H1 (cell line): Measurements from ENCODE around the gene EMID1. TPM values are rescaled to one million over a fixed set of nuclear protein-coding genes. Genes with fewer than 3 reads are reported as not detected.

Source experiments
- CTCF ChIA-PET: fragments of 300-600 bp; sonication (Branson Sonifier 250); formaldehyde crosslinking; loops from one replicate; lab custom pipeline; 2021; ENCODE audit not compliant: partially characterized antibody; lab: Charles Lee
- POLR2A ChIA-PET: fragments of 300-600 bp; sonication (Branson Sonifier 250); formaldehyde crosslinking; loops from one replicate; lab custom pipeline; 2021; ENCODE audit warnings: inconsistent platforms; ENCODE audit not compliant: partially characterized antibody; lab: Charles Lee
- DNase-seq, 2 experiments: peaks; one replicate each; pipeline versions ENCODE4 v3.0.0 to v3.0.0-alpha.2; 2010 to 2022; ENCODE audit warnings: low spot score in 2 of 2, low read depth in 1 of 2, mixed read lengths in 1 of 2
- FAIRE-seq: peaks from 2 replicates; lab custom pipeline; 2011; peaks lifted over from hg19 to GRCh38; lab: Jason Lieb, UNC
- H2AFZ ChIP-seq: 2 replicates; pipeline ENCODE4 v1.8.1; 2012; ENCODE audit warnings: low read length, inconsistent platforms
- H2AK5ac ChIP-seq: 2 replicates; pipeline ENCODE4 v1.6.1; 2013; ENCODE audit warnings: low read depth, low read length
- H2BK120ac ChIP-seq: replicated peaks from 2 replicates; pipeline ENCODE3; 2013; ENCODE audit warnings: low read depth, low read length, inconsistent platforms
- H2BK12ac ChIP-seq: 2 replicates; pipeline ENCODE4 v1.6.1; 2013; ENCODE audit warnings: low read depth, low read length
- H2BK15ac ChIP-seq: 2 replicates; pipeline ENCODE4 v1.6.1; 2013; ENCODE audit warnings: low read length
- H2BK20ac ChIP-seq: 2 replicates; pipeline ENCODE4 v1.6.1; 2013; ENCODE audit warnings: low read length
- H2BK5ac ChIP-seq: 2 replicates; pipeline ENCODE4 v1.6.1; 2013; ENCODE audit warnings: low read depth, low read length
- H3K14ac ChIP-seq: 2 replicates; pipeline ENCODE4 v1.6.1; 2013; ENCODE audit warnings: inconsistent platforms; ENCODE audit not compliant: insufficient read length
- H3K18ac ChIP-seq: 2 replicates; pipeline ENCODE4 v1.6.1; 2013; ENCODE audit warnings: low read length; ENCODE audit errors: extremely low read depth
- H3K23ac ChIP-seq: 2 replicates; pipeline ENCODE4 v1.6.1; 2013; ENCODE audit warnings: inconsistent platforms; ENCODE audit not compliant: insufficient read length
- H3K23me2 ChIP-seq: 2 replicates; pipeline ENCODE4 v1.6.1; 2013; ENCODE audit warnings: low read depth, low read length
- H3K27ac ChIP-seq: 2 replicates; pipeline ENCODE4 v1.6.1; 2011; ENCODE audit warnings: low read depth, low read length, inconsistent platforms
- H3K27me3 ChIP-seq, 4 experiments: replicated peaks in 1 of 4; 1 replicate in 1 of 4; 2 replicates in 3 of 4; pipeline versions ENCODE4 v1.6.1 to v1.8.1; 2011 to 2013; ENCODE audit warnings: low read length in 3 of 4, mild to moderate bottlenecking in 3 of 4, inconsistent platforms in 2 of 4, mixed read lengths in 2 of 4, moderate library complexity in 1 of 4; ENCODE audit not compliant: control insufficient read depth in 3 of 4, insufficient read depth in 3 of 4; ENCODE audit errors: extremely low read depth in 1 of 4
- H3K36me3 ChIP-seq, 4 experiments: 2 replicates each; pipeline versions ENCODE4 v1.6.1 to v1.8.1; 2011 to 2013; ENCODE audit warnings: mild to moderate bottlenecking in 4 of 4, low read length in 3 of 4, moderate library complexity in 2 of 4, control low read depth in 1 of 4, inconsistent platforms in 1 of 4; ENCODE audit not compliant: insufficient read depth in 4 of 4, control insufficient read depth in 2 of 4
- H3K4ac ChIP-seq: replicated peaks from 2 replicates; pipeline ENCODE3; 2013; ENCODE audit warnings: low read length, low read depth, mixed read lengths, inconsistent platforms; ENCODE audit not compliant: insufficient read length
- H3K4me1 ChIP-seq, 4 experiments: replicated peaks in 1 of 4; 1 replicate in 1 of 4; 2 replicates in 3 of 4; pipeline versions ENCODE4 v1.6.1 to v1.8.1; 2011 to 2013; ENCODE audit warnings: low read length in 3 of 4, inconsistent platforms in 2 of 4, mixed read lengths in 1 of 4; ENCODE audit not compliant: insufficient read depth in 4 of 4, control insufficient read depth in 3 of 4
- H3K4me2 ChIP-seq, 2 experiments: 2 replicates each; pipeline versions ENCODE4 v1.6.1 to v1.8.1; 2011 to 2013; ENCODE audit warnings: low read depth in 2 of 2, low read length in 2 of 2, control low read depth in 1 of 2, inconsistent platforms in 1 of 2, mild to moderate bottlenecking in 1 of 2; ENCODE audit not compliant: insufficient read depth in 1 of 2
- H3K4me3 ChIP-seq, 4 experiments: fragments of 200-600, 300-600 bp in 1 of 4; sonication (generic), shearing (Covaris generic), sonication (Bioruptor Twin) in 1 of 4; 2 replicates each; pipeline versions ENCODE4 v1.5.1 to v1.8.1; 2011 to 2016; ENCODE audit warnings: low read length in 4 of 4, low read depth in 3 of 4, control low read depth in 2 of 4, inconsistent platforms in 2 of 4, mild to moderate bottlenecking in 2 of 4, mixed read lengths in 1 of 4, moderate library complexity in 1 of 4; ENCODE audit not compliant: insufficient read depth in 2 of 4; ENCODE audit errors: extremely low read depth in 1 of 4
- H3K56ac ChIP-seq: replicated peaks from 2 replicates; pipeline ENCODE3; 2013; ENCODE audit warnings: low read depth, mild to moderate bottlenecking, mixed read lengths, low read length, inconsistent platforms; ENCODE audit not compliant: insufficient read length
- H3K79me1 ChIP-seq: 2 replicates; pipeline ENCODE4 v1.6.1; 2013; ENCODE audit warnings: low read depth, low read length, control low read depth
- H3K79me2 ChIP-seq, 2 experiments: 2 replicates each; pipeline versions ENCODE4 v1.6.1 to v1.8.1; 2012 to 2013; ENCODE audit warnings: low read length in 2 of 2, mild to moderate bottlenecking in 2 of 2, inconsistent platforms in 1 of 2; ENCODE audit not compliant: insufficient read depth in 2 of 2, control insufficient read depth in 1 of 2
- H3K9ac ChIP-seq, 4 experiments: replicated peaks in 1 of 4; 1 replicate in 1 of 4; 2 replicates in 3 of 4; pipeline versions ENCODE4 v1.6.1 to v1.8.1; 2011 to 2013; ENCODE audit warnings: low read depth in 3 of 4, low read length in 3 of 4, control low read depth in 2 of 4, mild to moderate bottlenecking in 2 of 4, moderate library complexity in 2 of 4, inconsistent platforms in 1 of 4; ENCODE audit errors: extremely low read depth in 1 of 4
- H3K9me3 ChIP-seq, 2 experiments: 2 replicates each; pipeline versions ENCODE4 v1.6.1 to v1.8.1; 2012 to 2013; ENCODE audit warnings: mild to moderate bottlenecking in 2 of 2, moderate library complexity in 2 of 2, control low read depth in 1 of 2, inconsistent platforms in 1 of 2, low read depth in 1 of 2, low read length in 1 of 2, mixed read lengths in 1 of 2; ENCODE audit not compliant: insufficient read depth in 2 of 2
- H4K20me1 ChIP-seq, 2 experiments: replicated peaks in 1 of 2; 2 replicates each; pipeline versions ENCODE3 to v1.8.1; 2011 to 2013; ENCODE audit warnings: inconsistent platforms in 2 of 2, low read length in 2 of 2, mild to moderate bottlenecking in 1 of 2; ENCODE audit not compliant: insufficient read depth in 2 of 2, control insufficient read depth in 1 of 2
- H4K5ac ChIP-seq: 2 replicates; pipeline ENCODE4 v1.6.1; 2013; ENCODE audit warnings: low read length, low read depth, mixed read lengths, inconsistent platforms; ENCODE audit not compliant: insufficient read length
- H4K8ac ChIP-seq: 2 replicates; pipeline ENCODE4 v1.8.0; 2013; ENCODE audit warnings: mild to moderate bottlenecking, moderate library complexity, low read length, inconsistent platforms; ENCODE audit not compliant: insufficient read depth; ENCODE audit errors: extremely low read depth
- H4K91ac ChIP-seq: replicated peaks from 2 replicates; pipeline ENCODE3; 2013; ENCODE audit warnings: low read length, mixed read lengths, inconsistent platforms; ENCODE audit not compliant: insufficient read length
- BACH1 ChIP-seq: IDR thresholded peaks from 2 replicates; pipeline ENCODE4 v1.6.1; 2012; ENCODE audit warnings: low read length, improper control_type of control experiment
- HDAC2 ChIP-seq, 2 experiments: fragments of 300-600 bp in 1 of 2; sonication (generic) in 1 of 2; IDR thresholded peaks; 2 replicates each; pipeline ENCODE4 v1.6.1; 2011 to 2012; ENCODE audit warnings: low read depth in 2 of 2, low read length in 2 of 2, mild to moderate bottlenecking in 2 of 2, moderate library complexity in 2 of 2, borderline replicate concordance in 1 of 2, inconsistent platforms in 1 of 2
- JUND ChIP-seq: IDR thresholded peaks from 2 replicates; pipeline ENCODE4 v1.6.1; 2011; ENCODE audit warnings: mild to moderate bottlenecking, improper control_type of control experiment, low read length
- NANOG ChIP-seq: IDR thresholded peaks from 2 replicates; pipeline ENCODE4 v1.6.1; 2011; ENCODE audit warnings: low read length, low read depth, mild to moderate bottlenecking, inconsistent platforms; ENCODE audit not compliant: insufficient read depth, poor library complexity, severe bottlenecking
- NRF1 ChIP-seq: IDR thresholded peaks from 2 replicates; pipeline ENCODE4 v1.6.1; 2011; ENCODE audit warnings: mild to moderate bottlenecking, low read depth, low read length, improper control_type of control experiment
- RXRA ChIP-seq: IDR thresholded peaks from 2 replicates; pipeline ENCODE4 v1.6.1; 2011; ENCODE audit warnings: low read depth, mild to moderate bottlenecking, low read length, moderate library complexity; ENCODE audit not compliant: insufficient read depth
- SAP30 ChIP-seq: fragments of 300-600 bp; sonication (generic); IDR thresholded peaks from 2 replicates; pipeline ENCODE4 v1.7.1; 2012; ENCODE audit warnings: low read length, moderate library complexity, mild to moderate bottlenecking, inconsistent platforms; ENCODE audit not compliant: insufficient read depth, insufficient replicate concordance
- SIN3A ChIP-seq, 2 experiments: IDR thresholded peaks in 1 of 2; conservative IDR thresholded peaks in 1 of 2; 2 replicates each; pipeline ENCODE4 v1.6.1; 2011 to 2012; ENCODE audit warnings: low read length in 2 of 2, improper control_type of control experiment in 1 of 2, low read depth in 1 of 2, mild to moderate bottlenecking in 1 of 2
- SUZ12 ChIP-seq: fragments of 200-600 bp; sonication (generic); IDR thresholded peaks from 2 replicates; pipeline ENCODE4 v1.6.1; 2012; ENCODE audit warnings: mild to moderate bottlenecking, inconsistent platforms, low read length, moderate library complexity, mixed read lengths
- ZNF274 ChIP-seq: IDR thresholded peaks from 2 replicates; pipeline ENCODE4 v1.7.0; 2012; ENCODE audit warnings: low read length, borderline replicate concordance; ENCODE audit errors: extremely low read depth
- WGBS, 2 experiments: shearing (Covaris generic) in 1 of 2; methylation state at CpG; one replicate each; pipeline versions ENCODE4 v1.1.6 to v1.1.7; 2013 to 2015; ENCODE audit warnings: low lambda C conversion rate in 2 of 2, mixed read lengths in 2 of 2, inconsistent platforms in 1 of 2, low coverage in 1 of 2, missing lambda C conversion rate in 1 of 2; ENCODE audit not compliant: insufficient replicate concordance in 2 of 2, insufficient coverage in 1 of 2, insufficient read length in 1 of 2; ENCODE audit errors: extremely low coverage in 1 of 2, missing lambda C conversion rate in 1 of 2; 5-methylcytosine and 5-hydroxymethylcytosine counted together
- polyA plus RNA-seq, 7 experiments: library from polyadenylated mRNA; depleted of rRNA in 3 of 7; stranded (reverse) in 5 of 7; unstranded in 2 of 7; fragments of >200 nt in 5 of 7; fragments of 200-250 nt in 2 of 7; gene quantifications; 1 replicate in 5 of 7; 2 replicates in 1 of 7; 4 replicates in 1 of 7; pipeline versions ENCODE4 v1.2.1 to v1.2.3, GENCODE V29; 2011 to 2013; ENCODE audit warnings: missing spikeins in 2 of 7, mixed read lengths in 2 of 7
- total RNA-seq: library from RNA; stranded (reverse); fragmentation: NEBNext Ultra II Directional; extraction: Animal tissue kit (Norgen Biotek cat#: 25700); gene quantifications from 2 replicates; pipeline ENCODE4 v1.2.1, GENCODE V29; 2021
- TF ChIP-seq, protein P1 (sequence below): IDR thresholded peaks from 2 replicates; pipeline ENCODE4 v1.6.1; 2012; ENCODE audit warnings: inconsistent platforms

The EMID1 gene
- total and polyA plus RNA-seq, 2 of the 8 experiments (the other 6 are each of a cell fraction or from before 2014, with no cell fraction given), result 3.9 to 7.4 TPM

DNA sequence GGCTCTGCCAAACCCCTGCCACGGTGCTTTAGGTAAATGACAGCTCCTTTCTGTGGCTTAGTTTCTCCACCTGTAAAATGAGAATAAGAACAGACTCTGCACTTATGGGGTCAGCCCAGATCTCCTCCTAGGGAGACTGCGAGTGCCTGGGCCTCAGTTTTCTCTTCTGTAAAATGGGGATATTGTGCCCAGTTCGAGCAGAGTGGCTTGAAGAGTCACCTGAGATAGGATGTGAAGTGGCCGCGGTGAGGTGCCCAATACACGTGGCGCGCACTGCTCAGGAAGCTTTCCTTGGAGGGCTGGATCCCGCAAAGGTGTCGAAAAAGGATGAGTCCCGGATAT is 473 bp upstream of the EMID1 start:
- Histone ChIP-seq H3K56ac (no peak overlapping the region), H2BK20ac (no peak overlapping the region), H3K4me3 (peak overlapping the region; percentile 31 to 63 (median 46)), H2BK120ac (no peak overlapping the region), H3K9ac (no peak overlapping the region), H4K5ac (no peak overlapping the region), H2AFZ (no peak overlapping the region; the same call in 1 of the 2 replicates), H2BK5ac (no peak overlapping the region), H3K79me1 (no peaks in the 10 kb centered on the region), H3K4ac (no peak overlapping the region), H2AK5ac (no peak overlapping the region), H4K20me1 (no peaks in the 10 kb centered on the region), H3K23me2 (peaks cover 4% of the 10 kb centered on the region; the same call in 1 of the 2 replicates), H3K18ac (no peak overlapping the region), H3K36me3 (no peaks in the 10 kb centered on the region), H4K91ac (no peak overlapping the region), H4K8ac (peak overlapping the region; percentile 60; the same call in 1 of the 2 replicates), H3K27me3 (peaks cover 0 to 12% (median 3%) of the 10 kb centered on the region in 4 experiments; a peak in 5 of 7 replicates), H3K4me1 (peaks cover 3 to 24% (median 7%) of the 10 kb centered on the region in 4 experiments), H3K23ac (no peak overlapping the region), H3K27ac (no peak overlapping the region), H3K14ac (no peak overlapping the region), H3K79me2 (no peaks in the 10 kb centered on the region), H3K9me3 (no peaks in the 10 kb centered on the region), H3K4me2 (peak overlapping the region; percentile 56 to 63), H2BK15ac (peak overlapping the region; percentile 94; the same call in 1 of the 2 replicates), H2BK12ac (0 out of 2 replicates have a peak overlapping the region, but pooled peaks have one; percentile 27)
- WGBS, 2 experiments, result 69% methylated on average over 11 of the region's 11 CpGs; no CpG with 5 or more reads in 1 of the 2 experiments
- CTCF ChIA-PET, result interaction anchor here (0.6 to 6.7 kb wide), 12 partner anchors 10 to 344 kb away, joined by 3 to 84 read pairs (median 4); no protein-coding TSS in a partner anchor
- POLR2A ChIA-PET, result interaction anchor here (0.8 to 3.5 kb wide), 11 partner anchors 7 to 150 kb away, joined by 3 to 11 read pairs (median 4); partner anchors contain the start of genes EWSR1 and RHBDD3
- no peak for DNase-seq
- no peak for FAIRE-seq
- TF ChIP-seq SAP30, result no peak
- TF ChIP-seq NRF1, result no peak
- TF ChIP-seq ZNF274, result no peak
- TF ChIP-seq RXRA, result no peak
- TF ChIP-seq SIN3A (conservative IDR thresholded peaks at IDR 0.05 in 1 of 2, IDR thresholded peaks at IDR 0.05 in 1 of 2; ENCODE audit: low read depth in 1 of 2, low read length in 2 of 2), result no peak
- TF ChIP-seq, protein P1, sequence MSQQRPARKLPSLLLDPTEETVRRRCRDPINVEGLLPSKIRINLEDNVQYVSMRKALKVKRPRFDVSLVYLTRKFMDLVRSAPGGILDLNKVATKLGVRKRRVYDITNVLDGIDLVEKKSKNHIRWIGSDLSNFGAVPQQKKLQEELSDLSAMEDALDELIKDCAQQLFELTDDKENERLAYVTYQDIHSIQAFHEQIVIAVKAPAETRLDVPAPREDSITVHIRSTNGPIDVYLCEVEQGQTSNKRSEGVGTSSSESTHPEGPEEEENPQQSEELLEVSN, result no peak
- TF ChIP-seq HDAC2 (IDR thresholded peaks at IDR 0.05; ENCODE audit: borderline replicate concordance in 1 of 2, low read depth in 2 of 2, low read length in 2 of 2), result peak in 1 of 2 experiments; percentile 91; a peak in 2 of 4 replicates
- no peak for TF ChIP-seq BACH1
- TF ChIP-seq JUND, result no peak
- no peak for TF ChIP-seq NANOG
- no peak for TF ChIP-seq SUZ12
